Hematopoietic multipotent progenitor cell treated with erythropoietin and hydrocortisone succinate and interleukin-3 and kit ligand, for 6 days (in vitro differentiated cells): Measurements from ENCODE around the gene CHST7.
"Not testable (repeated sequence)": the region's sequence is repeated elsewhere in the genome, so short reads cannot be mapped to it uniquely, and the experiment has no call there.

ENCODE experiments used
- DNase-seq: peaks from one replicate; pipeline ENCODE4 v3.0.0-alpha.2; 2015

The CHST7 gene, protein sequence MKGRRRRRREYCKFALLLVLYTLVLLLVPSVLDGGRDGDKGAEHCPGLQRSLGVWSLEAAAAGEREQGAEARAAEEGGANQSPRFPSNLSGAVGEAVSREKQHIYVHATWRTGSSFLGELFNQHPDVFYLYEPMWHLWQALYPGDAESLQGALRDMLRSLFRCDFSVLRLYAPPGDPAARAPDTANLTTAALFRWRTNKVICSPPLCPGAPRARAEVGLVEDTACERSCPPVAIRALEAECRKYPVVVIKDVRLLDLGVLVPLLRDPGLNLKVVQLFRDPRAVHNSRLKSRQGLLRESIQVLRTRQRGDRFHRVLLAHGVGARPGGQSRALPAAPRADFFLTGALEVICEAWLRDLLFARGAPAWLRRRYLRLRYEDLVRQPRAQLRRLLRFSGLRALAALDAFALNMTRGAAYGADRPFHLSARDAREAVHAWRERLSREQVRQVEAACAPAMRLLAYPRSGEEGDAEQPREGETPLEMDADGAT

DNA sequence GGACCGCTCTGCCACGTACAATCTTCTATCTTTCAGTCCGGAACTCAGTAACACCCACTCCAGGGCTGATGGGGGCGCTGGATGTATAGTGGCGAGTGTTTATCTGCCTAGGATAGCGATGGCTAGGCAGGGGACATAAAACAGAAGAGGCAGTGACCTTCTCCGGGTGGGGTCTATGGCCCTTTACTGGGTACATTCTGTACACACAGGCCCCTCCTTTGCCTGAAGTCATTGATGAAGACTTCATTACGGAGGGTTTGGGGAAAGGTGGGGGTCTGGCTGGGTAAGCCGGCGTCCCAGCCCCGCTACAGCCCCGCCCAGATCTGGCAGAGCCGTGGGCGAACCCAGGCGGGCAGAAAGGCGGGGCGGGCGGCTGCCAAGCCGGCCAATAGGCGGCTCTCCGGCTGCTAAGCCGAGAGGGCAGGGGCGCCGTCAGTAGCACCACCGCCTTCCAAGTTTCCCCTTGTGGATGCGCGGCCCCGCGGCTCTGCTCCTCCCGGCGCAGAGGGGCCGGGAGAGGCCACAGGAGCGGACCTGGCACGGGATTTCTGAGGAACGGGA, at the start of gene CHST7:
TSS of gene CHST7 (plus strand) at position 435 of the 561 bp plus-strand sequence. CDS start 167 bp downstream, outside the sequence.
- peak; percentile 76 for DNase-seq

DNA sequence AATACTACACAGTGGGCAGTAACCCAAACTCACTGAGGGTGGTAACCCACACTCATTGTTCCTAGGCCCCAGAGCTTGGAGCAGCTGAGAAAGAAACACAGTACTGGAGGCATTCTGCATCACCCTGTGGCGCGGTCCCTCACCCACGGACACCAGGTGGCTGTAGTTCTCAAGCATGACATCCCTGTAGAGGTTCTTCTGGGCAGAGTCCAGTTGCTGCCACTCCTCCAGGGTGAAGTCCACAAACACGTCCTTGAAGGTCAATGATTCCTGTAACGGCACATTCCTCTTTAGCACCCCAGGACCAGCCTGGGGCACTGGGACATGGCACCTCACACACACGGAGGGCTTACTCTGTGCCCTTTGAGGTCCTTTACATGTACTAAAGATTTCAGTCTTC, 44.9 kb upstream of the CHST7 start:
- not testable (repeated sequence) for DNase-seq

DNA sequence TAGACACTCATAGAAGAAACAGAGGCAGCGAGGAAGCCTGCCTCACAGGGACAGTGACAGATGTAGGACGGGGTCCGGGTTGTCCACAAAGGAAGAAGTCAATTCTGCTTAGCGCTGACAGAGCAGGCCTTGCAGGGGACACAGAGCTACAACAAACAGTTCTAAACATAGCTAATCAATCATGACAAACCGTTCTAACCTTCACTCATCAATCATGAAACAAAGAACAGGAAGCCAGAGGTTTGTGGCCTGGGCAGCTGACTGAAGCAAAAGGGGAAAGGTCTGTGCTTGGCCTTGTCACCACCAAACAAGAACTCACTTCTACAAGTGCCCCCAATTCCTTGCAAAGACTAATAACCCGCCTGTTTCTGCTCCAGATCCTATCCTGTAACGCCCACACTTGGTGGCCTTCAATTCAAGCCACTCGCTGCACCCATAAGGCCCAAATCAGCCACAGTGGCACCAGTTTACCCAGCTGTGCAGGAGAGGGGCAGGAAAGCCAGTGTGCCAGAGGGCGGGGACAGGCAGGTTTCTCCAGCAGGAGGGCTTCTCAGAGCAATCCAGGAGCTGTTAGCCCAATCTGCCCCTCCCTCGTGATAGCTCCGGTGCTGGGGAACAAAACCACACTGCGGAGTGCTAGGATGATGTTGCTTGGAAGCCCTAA, 43.7 kb upstream of the CHST7 start:
- DNase-seq, result not testable (repeated sequence)

DNA sequence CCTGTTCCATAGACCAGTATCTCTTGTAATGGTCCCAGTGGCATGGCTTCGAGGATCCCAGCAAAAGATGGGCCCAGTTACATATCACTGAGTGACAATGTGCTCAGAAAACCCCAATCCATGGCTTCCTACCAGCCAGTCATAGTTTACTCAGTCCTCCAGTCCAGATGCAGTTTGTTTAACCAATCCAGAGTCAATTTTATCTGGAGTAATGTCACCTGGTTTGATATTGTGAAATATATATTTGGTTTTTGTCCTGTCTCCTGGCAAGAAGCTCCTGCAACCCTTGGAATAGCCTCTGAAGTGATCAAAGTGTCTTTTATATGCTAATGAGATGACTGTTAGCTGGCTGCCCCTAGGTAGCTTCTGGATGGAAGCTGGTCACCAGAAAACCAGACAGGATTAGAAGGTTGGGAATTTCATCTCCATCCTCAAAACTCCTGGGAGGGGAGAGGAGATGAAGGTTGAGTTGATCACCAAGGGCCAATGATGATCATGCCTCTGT, 43.1 kb upstream of the CHST7 start:
- DNase-seq, result not testable (repeated sequence)

DNA sequence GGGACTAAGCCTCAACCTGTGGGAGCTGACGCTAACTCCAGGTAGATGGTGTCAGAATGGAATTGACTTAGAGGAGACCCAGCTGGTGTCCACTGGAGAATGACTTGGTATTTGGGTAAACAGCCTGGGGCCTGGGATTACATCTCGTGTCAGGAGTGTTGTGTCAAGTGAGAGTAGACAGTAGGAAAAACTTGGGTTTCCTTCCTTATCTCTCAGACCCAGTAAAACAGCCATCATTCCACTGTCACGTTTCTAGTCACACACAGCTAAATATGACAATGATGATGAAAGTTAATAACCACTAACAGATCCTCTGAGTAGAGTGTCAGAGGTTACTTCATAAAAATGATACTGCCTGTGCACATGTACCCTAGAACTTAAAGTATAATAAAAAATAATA, 42.1 kb upstream of the CHST7 start:
- DNase-seq, result peak; percentile 41

DNA sequence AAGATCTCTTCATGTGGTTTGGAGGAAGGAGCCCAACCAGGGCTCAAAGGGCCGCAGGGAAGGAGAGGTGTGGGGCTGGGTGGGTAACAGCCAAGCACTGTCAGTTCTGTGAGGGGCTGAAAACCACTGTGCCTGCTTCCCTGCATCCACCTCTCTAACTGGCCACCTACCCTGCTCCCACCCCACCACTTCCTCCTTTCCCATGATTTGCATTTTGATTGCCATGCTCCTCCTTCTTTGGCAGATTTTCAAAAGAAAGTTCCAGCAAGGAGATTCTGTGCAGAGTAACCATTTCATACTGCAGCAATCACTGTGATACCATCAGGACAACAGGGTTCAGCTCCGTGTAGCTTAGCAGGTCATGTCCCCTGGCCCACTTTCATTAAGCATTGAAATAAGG, 30.1 kb upstream of the CHST7 start:
- DNase-seq, result no peak

DNA sequence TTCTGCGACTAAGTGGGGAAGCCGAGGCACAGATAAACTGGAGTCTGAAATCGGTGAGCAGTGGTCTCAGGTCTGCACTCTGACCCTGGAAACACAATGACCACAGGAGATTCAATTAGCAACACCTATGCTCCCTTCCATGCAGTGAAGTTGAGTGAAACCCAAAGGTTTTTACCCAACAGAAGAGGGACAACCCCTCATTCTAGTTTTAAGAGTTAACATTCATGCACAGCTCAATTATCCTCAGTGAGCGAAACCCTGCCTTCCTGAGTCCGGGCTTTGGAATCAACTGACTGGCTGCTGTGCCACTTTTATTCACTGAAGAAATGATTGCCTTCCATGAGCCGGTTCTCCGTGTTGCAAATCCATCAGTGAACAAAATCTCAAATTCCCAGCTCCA, 29.0 kb upstream of the CHST7 start:
- not testable (repeated sequence) for DNase-seq

DNA sequence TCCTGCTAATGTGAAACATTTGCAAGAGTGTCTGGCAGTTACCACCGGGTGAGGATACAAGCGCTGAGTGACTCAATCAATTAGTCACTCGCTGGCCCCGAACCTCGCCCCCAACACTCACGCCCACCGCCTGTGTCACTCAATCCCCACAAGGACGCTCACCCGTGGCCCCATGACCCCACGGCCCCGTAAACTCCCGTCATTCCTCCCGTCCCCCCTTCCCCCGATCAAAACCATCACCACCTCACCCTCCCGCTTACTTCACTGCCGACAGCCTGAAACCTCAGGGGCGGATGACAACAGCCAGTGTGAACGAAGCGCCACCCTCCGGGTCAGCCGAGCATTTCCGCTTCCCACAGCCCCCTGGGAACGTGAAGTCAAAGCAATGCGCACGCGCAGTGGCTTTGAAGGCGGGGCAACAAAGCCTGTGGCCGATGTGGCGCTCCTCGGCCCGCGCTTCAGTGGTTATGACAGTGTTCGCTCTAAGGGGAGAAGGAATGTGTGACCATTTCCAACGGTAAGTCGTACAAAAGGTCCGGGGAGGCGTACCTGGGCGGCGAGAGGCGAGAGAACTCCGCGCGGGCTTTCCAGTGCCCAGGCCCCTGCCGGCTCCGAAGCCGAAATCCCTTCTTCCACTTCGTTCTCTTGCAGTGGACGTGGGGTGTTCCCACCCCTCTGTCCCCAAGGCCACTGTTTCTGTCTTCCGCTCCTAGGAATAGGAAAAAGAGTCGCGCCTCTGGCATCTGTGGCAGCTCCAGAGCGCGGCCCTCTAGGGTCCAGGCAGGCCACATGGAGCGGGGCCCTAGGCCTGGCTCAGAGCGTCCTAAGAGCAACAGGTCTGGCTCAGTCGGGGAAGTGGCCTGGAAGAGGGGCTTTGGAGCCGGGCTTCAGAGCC, 28.2 kb upstream of the CHST7 start, which contains the start of gene ZNF674:
TSS of gene ZNF674 (minus strand) at position 311 of the 895 bp plus-strand sequence. CDS start 3,334 bp downstream, outside the sequence.
- peak; percentile 95 for DNase-seq

DNA sequence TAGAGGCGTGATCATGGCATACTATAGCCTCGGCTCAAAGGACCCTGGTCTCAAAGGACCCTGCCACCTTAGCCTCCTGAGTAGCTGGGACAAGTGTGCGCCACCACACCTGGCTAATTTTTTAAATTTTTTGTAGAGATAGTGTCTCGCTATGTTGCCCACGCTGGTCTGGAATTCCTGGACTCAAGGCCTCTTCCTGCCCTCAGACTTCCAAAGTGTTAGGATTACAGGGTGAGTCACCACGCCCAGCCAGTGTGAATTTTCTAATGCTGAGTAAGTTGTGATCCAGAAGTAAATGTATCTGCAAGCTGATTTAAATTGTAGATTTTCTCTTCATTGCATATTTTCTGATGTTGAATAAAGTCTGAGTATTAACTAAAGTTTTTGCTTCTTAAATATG, 25.7 kb upstream of the CHST7 start:
- no peak for DNase-seq

DNA sequence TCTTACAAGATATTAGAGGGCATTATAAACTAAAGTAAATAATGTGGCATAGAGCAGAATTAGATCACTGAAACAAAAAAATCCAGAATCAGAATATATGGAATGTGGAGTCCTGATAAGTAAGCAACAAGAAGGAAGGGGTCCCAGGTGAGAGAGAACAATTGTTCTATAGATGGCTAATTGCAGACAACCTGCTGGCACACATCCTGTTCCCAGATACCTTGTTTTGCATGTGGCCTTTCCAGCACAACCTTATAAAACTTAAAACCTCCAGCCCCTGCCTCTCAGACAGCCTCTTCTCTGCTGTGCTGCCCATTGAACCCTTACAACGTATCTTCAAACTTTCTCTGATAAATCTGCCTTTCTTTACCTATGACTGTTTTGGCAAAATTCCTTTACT, 23.7 kb upstream of the CHST7 start:
- no peak for DNase-seq

DNA sequence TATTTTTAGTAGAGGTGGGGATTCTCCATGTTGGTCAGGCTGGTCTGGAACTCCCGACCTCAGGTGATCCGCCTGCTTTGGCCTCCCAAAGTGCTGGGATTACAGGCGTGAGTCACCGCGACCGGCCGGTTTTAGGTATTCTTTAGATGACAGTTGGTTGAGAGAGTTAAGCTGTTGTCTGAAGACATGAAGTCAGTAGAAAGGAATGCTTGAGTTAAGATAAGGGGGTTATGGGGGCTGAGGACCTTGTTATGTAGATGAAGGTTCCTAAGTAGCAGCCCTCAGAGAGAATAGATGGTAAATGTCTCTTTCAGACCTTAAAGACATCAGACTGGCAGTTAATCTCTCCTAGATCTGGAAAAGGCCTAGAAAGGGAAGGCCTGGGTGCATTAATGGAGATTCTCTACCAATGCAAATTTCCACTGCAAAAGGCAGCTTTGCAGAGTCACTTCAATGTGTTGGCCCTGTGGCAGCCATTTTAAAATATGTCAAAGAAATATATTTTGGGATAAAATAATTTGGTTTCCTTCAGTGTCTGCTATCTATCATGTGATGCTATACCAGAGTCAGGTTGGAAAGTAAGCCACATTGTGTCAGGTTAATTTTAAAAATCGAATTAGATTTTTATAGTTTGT, 22.0 kb upstream of the CHST7 start:
- no peak for DNase-seq

DNA sequence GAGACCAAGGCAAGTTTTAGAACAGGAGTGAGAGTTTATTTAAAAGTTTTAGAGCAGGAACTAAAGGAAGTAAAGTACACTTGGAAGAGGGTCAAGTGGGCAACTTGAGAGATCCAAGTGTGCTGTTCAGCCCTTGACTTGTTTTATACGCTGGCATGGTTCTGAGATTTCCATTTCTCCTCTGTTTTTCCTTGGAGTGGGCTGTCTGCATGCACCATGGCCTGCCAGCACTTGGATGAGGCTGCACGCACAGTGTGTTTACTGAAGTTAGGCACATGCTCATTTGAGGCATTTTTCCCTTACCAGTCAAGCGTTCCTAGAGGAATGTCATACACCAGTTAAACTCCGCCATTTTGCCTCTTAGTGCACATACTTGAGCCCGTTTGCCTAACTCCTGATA, 19.6 kb upstream of the CHST7 start:
- DNase-seq, result no peak

DNA sequence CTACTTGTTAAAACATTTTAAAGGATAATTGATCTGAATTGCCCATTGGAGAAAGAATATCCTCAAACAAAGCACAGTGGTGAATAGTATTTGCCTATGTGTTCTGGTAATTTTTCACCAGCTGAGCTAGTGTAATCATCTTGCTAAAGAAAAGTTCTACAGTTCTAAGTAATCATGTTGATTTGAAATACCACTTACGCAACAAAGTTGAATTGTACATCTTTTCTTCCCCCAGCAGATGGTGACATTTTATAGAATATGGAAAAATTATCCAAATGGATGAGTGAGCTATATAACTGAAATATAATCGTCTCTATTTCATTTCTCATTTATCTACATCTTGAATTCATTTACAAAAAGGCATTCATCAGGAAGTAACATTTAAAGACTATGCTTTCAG, 18.6 kb upstream of the CHST7 start:
- DNase-seq, result peak; percentile 40

DNA sequence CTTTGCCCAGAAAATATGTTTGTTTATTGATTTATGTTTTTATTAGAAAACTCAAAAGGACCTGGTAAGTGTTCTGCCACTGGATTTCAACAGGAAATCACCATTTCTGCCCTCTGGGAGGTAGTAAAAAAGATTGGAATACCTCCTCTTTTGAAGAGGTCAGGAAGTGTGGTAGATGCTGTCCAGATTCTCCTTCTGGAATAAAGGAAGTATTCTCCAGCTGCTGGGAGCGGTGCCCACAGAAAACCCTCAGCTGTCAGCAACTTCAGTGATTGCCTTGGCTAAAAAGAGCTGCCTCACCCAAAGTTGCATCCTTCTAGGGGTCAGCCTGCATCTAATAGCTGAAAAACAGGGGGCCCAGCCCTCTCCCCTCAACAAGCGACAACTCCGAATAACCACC, 14.5 kb upstream of the CHST7 start:
- no peak for DNase-seq

DNA sequence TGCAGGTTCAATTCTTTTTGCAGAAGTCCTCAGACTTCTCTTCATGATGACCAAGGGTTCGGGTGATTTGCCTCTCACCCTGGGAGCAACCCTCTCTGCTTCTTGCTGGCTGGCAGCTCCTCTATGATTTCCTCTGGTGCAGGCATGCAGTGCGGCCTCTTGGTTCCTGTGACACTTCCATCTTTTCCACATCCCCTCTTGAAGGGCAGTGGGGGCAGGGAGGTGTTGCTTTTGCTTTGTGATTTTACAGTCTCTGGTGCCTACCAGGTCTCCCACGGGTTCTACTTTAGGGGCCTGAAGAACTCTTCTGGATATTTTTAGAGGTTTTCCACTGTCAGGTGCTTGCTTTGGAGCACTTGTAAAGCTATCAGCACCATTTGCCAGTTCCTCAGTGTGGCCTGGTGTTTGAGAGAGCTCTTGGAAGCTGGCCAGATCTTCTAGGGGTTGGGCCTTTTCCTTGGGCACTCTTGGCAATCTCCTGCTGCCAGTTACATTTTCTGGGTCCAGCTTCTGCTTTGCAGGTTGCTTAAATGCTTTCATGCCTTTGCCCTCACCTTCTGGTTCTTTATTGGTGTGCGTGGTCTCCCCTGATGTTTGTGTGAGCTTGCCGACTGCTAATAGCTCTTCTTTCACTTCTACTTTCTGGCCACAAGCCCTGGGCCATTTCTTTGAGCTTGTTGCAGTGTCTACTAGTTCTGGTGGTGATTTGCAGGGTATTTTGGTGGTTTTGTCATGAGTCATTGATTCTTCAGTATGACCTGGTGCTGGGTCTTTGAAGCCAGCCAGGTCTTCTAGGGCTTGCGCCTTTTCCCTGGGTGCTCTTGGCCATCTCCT, 11.5 kb upstream of the CHST7 start:
- peak; percentile 88 for DNase-seq

DNA sequence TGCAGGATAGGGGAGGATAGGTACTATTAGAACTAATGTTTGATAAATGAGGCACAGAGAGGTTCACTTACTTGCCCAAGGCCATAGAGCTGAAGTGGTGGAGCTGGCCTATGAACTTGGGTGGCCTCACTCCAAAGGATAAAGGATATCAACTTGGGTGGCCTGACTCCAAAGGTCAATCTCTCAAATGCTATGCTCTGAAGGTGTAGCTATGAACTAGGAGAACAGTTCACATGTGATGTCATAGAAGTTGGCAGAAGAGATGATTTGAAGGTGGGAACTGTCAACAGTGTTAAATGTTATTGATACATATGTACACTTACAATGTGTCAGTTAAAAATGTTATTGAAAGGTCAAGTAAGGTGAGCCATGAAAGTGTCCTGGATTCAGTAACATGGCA, 6.2 kb upstream of the CHST7 start:
- no peak for DNase-seq

DNA sequence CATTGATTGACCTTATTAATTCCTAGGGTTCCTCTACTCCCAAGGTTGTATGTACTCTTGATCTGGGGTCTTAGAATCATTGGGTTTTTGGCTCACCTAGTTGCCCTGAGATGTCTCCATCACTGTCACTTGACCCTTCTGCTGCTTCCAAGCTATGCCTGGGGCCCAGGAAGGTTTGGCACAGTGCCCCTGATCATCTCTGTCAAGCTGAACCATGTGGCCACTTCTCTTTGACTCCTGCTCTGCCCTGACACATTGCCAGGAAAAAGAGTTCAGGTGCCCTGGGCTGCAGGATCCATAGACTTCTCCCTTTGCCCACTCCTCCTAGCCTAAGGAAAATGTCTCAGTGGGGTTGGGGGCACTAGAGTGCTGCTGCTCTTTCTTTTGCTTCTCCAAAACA, 3.9 kb upstream of the CHST7 start:
- DNase-seq, result no peak

DNA sequence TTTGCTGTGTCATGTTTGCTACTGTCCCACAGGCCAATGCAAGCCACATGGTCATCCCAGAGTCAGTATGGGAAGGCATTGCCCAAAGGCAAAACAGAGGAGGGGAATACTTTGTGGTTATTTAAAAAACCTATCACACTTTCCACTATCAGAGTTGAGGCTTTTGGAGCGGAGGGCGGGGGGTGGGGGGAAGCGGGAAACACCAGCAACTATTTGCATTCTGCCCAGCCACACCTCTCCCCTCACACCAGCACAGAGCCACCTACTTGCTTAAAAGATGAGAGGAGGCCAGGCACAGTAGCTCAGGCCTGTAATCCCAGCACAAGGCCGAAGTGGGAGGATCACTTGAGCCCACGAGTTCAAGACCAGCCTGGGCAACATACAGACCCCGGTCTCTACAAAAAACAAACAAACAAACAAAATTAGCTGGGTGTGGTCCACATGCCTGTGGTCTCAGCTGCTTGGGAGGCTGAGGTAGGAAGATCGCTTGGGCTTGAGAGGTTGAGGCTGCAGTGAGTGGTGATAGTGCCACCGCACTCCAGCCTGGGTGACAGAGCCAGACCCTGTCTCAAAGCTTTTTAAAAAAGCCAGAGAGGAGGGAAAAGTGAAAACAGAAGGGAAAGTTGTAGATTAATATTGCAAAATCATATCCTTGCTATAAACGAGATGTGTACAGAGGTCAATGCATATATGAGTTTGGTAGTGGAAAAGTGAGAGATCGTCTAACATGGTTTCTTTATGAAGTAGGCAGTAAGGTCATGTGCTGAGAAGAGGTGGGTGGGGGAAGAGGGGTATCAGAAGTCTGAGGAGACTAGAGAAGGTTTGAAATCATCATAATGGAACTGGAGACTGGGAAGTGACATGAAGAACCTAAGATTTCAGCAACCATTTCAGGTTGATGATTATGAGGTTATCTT, 1.9 kb upstream of the CHST7 start:
- DNase-seq, result peak; percentile 38

DNA sequence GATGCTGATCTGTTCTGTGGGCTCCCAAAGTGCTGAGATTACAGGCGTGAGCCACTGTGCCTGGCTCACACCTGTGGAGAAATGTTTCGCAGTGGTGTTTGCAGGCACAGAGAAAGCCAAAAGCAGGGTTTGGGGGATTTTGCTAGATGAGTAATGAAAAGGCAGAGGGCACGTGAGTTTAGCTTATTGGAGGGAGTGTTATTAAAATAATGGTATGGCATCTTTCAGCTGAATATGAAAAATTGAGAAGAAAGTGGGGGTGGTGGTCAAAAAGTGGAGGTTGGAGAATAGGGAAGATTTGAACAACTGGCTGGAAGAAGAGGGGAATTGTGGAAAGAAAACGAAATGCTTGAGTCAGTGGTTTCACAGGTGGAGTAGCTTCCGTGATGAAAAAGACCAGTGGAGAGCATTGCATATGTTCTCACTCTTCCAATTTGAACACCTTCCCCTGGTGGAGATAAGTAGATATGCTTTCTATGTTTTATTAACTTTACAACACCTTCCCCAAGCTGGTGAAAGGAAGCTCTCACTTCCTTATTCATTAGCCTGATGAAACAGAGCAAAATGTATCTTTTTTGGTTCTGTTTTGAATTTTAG, 1.1 kb upstream of the CHST7 start:
- DNase-seq, result peak; percentile 34
